Stimulated activated CD4-positive, alpha-beta T cell treated with anti-CD3 and anti-CD28 coated beads, Interleukin-12 subunit alpha, Interleukin-12 subunit beta, amount 100 ng/mL, for 24 hours (primary cell): ENCODE results near the gene JMJD7.

Experiments
- DNase-seq, 2 experiments: peaks; one replicate each; pipeline ENCODE4 v3.0.0-alpha.2; 2020; ENCODE audit warnings: low read depth in 2 of 2

The JMJD7 gene

DNA sequence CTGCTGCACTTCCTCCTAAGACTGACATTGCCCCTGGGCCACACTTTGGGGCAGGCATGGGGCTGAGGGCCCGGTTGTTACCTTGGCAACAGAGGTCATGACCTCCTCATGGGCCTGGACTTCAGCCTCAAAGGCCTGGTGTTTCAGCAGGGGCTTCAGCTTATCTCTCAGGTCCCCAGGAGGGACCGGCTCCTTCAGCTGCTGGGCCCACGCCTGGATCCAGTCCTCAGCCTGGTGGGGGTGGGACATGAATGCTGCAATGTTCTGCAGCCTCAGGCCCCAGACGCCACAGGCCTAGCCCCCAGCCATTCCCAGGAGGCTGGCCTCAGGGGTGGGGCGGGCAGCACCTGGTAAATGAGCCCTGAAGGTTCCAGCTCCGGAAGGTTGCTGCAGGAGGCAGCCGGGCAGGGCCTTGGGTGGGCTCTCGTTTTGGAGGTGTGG, 38.4 kb downstream of the JMJD7 start:
- DNase-seq, result no peak

DNA sequence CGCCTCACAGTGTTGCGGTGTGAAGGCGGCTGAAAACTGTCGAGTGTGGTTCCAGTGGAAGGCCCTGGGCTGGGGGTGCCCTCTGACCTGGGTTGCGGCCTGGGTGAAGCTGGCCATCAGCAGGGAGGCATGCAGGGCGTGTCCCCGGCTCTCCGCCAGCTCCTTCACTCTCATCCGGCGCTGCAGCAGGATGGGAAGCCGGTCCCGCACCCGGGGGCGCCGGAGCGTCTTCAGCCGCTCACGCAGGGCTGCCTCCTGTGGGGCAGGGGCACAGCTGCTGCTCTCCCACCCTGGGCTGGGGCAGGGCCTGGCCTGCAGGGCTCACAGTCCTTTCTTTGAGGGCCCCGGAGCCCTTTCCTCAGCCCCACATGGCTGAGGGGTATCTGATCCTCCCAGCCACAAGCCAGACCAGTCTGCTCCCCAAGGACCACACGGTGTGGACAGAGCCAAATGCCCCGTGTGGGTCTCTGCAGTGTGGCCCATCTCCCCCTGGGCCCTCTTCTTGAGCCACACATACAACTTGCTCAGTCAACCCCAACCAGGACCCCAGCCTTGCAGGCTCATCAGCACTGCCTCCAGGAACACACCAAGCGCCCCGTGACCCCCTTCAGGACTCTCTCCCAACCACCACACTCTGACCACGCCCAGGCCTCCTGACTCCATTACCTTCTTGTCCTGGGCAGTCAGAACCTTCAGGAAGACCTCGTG, 39.1 kb downstream of the JMJD7 start:
- DNase-seq, result no peak

DNA sequence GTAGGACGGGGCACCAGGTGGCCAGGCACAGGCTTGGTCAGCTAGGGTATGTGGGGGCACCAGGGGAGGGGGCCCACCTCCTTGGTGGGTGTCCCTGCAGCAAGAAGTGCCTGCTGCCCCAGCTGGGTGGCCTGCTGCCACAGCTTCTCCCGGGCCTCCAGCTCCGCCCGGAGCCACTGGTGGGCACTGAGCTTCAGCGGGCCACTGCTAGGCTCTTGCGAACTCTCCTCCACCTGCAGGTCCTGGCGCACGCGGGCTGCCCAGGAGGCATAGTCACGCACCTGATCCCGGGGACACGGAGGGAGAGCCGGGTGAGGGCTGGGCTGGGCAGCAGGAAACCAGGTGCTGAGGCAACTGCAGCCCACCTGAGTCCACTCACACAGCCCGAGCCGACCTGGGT, 40.4 kb downstream of the JMJD7 start:
- DNase-seq, result no peak

DNA sequence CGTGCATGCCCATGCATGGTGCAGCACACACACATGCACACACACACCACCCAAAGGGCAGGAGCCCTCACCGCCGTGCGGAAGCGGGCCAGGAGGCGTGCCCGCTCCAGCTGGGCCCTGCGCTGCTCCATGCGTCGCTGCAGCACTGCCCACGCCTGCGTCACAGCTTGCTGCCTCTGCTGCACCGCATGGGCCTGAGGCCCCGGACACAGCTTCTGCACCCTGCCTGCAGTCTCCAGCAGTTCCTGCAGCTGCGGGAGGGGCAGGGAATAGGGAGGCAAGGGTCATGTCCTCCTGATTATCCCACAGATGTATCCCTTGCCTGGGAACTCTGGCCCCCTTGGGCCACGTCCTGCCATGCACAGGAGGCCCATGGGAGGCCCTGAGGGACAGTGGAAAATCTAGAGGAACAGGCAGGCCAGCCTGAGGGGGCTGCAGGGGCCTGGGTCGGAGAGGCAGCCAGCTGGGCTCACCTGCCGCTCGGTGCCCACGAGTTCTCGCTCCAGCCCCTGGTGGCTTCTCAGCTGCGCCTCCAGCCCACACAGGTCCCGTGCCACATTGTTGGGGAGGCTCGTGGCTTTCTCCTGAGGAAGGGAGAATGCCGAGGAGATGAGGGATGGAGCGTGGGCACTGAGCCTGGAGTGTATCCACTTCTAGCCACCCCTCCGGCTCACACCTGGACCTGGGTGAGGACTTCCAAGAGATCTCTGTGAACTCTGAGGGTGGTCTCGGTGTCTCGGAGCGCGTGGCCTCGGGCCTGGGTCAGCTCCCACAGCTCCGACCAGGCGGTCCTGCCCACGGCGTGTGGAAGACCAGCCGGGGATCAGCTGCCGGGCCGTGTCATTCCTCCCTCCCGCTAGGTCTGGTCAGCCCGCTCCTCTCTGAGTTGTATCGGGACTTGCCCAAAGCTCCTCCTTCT, 42.1 kb downstream of the JMJD7 start:
- no peak for DNase-seq

DNA sequence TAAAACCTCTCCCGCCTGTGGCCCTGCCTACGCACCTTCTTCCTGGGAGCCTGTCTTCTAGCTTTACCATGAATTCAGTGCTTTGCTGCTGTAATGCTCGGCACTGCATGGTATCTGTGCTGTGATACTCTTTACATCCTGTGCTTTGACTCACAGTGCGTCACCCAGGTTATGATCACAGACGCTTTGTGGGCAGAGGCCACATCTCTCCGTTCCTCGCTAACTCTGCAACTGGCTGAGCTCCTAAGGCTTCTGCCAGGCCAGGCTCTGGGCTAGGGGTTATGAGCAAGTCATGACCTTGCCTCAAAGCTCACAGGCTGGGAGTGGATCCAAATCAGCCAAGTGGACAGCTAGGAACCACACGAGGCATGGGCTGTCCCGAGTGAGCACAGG, 42.8 kb downstream of the JMJD7 start:
- peak; percentile 41 to 49 for DNase-seq

DNA sequence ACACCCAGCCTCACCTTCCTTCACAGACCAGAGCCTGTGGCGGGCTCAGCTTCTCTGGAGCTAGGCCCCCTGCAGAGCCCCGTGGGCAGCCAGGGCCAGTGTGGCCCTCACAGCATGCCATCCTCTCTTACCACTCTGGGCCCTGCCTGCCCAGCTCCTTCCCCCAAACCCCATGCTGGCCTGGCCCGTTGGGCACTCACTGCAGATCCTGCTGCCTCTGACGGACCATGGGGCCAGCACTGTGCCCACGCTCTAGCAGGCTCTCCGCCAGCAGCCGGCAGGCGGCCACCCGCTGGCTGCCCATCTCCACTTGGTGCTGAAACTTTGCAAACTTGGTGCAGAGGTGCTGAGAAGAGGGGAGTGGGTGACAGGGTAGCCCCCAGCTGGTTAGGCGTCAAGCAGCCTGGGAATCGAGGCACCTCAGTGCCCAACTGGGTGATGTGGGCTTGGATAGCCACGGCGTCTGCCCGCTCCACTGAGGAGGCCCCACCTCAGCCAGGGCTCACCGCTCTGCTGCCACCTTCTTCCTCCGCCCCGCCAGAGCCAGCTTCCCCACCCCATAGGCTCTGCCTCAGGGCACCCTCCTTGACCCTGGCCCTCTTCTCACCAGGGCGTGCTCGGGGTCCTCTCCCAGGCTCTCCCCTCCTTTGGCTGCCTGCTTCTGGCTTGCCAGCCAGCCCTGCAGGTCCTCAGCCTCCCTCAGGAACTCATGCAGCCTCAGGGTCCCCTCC, 43.4 kb downstream of the JMJD7 start:
- DNase-seq, result no peak

DNA sequence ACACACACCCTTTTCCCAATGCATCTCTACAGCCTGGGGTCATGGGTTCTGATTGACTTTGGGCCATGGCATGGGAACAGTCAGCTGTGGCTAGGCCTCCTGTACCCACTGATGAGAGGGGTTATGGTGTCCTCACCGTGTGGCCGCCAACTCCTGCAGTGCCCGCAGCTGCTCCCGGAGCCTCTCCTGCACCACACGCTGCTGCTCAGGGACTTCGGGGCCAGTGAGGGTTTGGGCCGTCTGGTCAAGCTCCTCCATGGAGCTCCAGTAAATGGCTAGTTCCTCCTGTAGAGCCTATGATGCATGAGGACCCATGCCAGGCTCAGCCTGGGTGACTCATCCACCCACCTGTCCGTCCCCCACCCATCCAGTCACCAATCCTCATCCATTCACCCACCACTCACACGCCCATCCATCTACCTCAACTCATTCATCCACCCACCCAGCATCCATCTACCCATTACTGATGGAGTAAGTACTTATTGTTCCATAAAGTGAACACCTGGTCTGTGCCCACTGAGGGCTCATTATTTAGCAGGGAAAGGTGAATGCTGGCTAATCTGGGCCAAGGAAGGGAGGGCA, 44.4 kb downstream of the JMJD7 start:
- no peak for DNase-seq

DNA sequence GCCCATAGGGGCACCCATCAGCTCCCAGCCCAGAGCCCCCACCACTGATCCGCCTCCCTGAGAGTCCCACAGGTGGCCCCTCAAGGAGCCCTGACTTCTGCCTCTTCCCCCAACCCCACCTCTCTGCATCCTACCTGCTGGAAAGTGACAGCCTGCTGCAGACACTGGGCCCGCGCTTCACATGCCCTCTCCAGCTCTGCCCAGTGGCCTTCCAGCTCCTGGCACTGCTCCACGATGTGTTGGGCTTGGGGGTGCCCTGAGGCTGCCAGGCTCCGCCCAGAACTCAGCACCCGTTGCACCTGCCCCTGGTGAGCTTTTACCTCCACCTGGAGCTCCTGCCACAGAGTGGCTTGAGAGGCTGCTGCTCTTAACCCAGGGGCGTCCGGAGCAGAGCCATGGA, 45.8 kb downstream of the JMJD7 start:
- DNase-seq, result no peak

DNA sequence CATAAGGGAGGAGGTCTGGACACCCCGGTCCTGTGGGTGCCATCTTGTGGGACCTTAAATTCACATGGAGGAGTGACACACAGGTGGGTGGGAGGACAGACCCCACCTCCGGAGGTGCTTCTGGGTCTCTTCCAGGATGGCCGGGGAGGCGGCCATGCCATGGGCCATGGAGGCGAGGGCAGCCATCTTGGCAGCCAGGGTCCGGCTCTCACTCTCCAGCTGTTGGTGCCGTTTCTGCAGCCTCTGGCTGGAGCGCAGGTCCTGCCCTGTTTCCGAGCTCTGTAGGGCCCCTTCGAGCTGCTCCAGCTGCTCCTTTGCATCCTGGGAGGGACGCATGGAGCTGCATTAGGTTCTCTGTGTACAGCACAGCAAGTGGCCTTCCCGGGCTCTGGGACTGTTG, 46.8 kb downstream of the JMJD7 start:
- no peak for DNase-seq

DNA sequence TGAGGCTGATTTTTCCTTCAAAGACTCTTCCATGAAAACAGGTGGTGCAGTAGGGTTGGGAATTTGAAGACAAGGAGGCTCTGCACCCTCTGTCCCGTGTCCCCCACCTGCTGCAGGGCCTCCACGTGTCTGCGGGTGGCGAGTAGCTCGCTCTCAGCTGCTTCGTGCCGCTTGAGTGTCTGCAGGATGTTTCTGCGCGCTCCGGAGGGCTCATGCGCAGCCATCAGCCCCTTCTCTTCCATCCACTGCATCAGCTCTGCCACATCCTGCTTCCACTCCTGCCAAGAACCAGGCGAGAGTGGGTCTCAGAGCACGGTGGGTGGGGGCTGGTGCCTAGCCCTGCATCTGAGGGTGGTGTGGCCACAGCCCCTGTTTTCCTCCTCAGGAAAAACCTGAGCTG, 48.1 kb downstream of the JMJD7 start:
- no peak for DNase-seq

DNA sequence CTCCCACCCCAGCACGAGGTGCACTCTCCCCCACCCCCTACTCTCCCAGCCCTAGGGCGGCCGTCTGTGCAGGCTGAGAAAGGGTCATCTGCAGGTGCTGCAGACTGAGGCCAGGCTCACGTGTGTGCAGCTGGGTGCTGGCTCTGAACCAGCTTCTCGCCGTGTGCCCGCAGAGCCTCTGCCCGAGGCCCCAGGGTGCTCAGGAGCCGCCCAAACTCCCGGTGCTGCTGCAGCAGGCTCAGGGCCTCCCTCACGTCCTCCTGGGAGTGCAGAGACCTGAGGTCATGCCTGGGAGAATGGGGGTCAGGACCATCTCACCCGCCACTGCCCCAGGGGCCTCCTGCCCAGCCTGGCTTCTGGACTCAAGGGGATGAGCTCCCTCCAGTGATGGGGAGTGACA, 48.8 kb downstream of the JMJD7 start:
- no peak for DNase-seq

DNA sequence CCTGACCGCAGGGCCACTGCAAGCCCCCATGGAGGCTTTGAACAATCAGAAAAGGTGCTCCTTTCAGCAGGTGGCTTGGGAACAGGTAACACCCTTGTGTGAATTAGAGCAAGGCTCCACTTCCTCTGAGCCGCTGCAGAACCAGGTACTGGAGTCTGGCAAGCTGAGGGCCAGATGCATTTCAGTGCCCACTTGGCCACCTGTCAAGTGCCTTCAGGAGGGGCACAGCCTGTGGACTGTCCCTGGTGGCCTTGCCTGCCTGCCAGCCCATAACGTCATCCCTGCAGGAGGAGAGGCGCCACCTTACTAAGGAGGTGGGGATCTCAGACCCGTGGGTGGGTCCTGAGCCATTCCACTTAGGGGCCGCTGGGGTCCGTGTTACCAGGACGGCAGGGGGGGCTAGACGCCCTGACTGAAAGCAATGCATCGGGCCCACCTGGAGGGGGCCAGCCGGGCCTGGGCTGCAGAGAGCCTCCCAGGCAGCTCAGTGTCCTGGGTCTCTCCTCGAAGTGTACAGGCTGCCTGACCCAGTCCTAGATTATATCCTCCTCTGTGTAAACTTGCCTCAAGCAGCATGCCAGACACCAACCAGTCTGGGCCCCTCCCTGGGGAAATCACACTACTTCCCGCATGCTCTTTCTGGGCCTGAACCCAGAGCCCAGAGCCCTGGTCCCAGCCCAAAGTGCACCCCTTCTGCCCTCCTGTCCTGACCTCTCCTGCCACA, 49.9 kb downstream of the JMJD7 start:
- no peak for DNase-seq

DNA sequence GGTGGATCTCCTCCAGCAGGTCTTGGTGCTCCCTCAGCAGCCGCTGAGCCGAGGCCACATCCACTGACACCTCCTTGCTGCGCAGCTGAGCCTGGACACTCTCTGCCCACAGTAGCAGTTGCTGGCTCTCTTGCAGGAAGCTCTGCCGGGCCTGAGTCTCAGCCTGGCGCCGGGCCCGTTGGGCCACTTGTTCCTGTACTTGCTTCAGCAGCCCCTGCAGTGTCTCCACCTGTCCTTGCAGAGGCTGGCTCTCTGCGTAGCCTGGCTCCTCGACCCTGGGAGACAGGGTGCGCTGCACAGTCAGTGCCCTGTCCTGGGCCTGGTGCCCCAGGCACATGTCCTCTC, 50.4 kb downstream of the JMJD7 start:
- no peak for DNase-seq

DNA sequence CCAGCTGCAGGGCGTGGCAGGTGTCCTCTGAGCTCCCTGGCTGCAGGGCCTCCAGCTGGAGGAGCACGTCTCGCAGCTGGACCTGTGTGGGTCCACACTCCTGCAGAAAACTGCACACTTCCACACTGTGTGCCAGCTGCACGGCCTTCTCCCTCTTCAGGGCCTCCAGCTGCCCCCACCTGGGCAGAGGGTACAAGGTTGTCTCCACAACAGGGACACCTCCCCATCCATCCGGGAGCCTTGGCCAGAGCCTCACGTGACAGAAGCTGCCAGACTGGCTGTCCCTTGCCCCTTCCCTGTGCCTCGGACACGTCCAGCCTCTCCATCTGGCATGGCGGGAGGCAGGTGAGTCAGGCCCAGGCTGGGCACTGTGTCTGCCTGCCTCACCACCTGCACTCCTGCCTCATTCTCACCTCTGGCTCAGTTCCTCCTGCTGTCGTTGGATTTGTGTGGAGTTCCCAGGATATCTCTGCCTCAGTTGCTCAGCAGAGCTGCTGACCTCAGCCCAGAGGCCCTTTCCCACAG, 51.5 kb downstream of the JMJD7 start:
- DNase-seq, result no peak

DNA sequence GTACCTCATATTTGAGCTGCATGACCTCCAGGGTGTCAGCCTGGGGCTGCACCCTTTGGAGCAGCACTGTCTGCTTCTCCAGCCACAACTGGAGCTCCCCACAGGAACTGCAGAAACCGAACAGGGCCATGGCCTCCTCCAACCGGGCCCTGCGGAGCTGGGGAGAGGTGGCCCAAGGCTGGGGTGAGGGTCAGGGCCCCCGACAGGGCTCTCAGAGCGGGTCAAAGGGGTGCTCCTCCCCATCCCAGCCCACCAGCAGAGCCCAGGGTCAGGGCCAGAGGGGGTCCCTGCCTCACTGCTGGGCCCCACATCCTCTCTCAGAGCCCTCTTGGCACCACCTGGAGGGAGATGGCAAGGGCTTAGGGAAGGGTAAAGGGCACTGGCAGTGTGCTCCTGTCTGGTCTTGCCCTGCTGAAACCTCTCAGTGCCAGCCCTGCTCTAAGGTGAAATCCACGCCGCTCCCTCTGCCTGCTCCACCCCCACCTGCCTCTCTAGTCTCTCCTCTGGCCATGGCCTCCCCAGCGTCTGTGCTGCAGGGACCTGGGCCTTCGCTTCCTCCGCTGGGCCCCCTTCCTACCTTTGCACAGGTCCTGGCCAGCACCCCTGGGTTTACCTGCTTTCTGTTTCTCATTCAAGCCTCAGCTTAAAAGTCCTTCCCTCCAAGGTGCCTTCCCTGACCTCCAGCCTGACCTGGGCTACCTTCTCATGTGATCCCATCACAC, 52.4 kb downstream of the JMJD7 start:
- no peak for DNase-seq

DNA sequence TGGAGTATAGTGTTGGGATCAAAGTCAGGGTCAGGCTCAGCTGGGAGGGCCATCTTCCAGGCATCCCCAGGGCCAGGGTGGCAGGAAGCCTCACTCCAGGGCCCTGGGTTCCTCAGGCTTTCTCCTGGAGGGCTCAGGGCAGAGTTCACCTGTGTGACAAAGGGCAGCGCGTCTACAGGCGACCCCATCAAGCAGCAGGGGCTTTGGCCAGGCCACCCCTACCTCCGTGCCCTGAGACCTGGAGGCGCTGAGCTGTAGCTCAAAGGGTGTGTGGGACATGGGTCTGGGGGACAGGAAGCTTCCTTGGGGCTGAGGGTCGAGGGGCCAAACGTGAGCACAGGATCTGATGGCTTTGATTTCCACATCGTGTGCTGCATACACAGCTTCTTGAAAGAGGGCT, 53.2 kb downstream of the JMJD7 start:
- DNase-seq, result no peak

DNA sequence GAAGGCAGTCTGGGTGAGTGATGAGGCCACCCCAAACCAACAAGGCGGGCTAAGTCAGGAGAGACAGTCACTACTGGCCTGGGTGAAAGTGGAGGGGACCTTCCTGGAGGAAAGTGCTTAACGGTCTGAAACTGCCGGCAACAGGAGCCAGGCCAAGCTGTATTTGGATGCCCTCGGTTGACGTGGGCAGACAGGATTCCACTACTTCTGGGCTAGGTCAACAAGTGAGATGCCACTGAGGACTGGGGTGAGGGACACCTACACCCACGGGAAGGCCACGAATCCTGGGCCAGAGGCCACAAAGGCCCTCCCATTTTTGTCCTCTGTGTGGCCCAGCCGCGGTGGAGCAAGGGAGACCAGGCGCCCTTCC, 53.6 kb downstream of the JMJD7 start:
- DNase-seq, result no peak

DNA sequence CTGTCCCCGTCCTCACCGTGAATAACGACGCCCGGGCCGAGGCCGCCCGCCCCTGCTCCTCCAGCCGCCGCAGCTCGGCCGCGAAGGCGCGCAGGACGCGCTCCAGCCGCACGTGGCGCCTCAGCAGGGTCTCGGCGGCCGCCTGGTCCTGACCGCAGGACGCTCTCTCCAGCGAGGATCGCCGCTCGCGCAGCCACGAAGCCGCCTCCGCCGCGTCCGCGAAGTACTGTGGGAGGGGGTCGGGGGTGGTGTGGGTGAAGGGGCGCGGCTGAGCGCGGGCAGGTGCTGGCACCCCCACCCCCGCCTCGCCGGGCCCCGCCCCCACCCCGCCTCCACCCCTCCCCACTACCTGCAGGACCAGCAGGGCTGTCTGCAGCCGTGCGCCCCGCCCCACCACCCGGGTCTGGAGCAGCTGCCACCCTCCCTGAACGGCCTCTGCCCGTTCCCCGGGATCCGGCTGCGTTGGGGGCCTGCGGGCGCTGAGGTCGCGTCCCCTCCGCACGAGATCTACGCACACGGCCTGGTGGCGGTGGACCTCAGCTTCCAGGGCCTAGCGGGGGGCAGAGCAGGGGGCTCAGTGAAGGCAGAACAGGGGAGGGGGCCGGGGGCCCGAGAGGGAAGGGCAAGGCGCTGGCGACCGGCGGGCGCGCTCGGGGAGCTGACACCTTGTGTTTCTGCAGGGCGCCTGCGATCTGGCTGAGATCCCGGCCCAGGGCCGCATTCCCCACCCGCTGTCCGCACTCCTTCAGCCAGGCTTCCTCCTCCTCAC, 54.2 kb downstream of the JMJD7 start:
- no peak for DNase-seq

DNA sequence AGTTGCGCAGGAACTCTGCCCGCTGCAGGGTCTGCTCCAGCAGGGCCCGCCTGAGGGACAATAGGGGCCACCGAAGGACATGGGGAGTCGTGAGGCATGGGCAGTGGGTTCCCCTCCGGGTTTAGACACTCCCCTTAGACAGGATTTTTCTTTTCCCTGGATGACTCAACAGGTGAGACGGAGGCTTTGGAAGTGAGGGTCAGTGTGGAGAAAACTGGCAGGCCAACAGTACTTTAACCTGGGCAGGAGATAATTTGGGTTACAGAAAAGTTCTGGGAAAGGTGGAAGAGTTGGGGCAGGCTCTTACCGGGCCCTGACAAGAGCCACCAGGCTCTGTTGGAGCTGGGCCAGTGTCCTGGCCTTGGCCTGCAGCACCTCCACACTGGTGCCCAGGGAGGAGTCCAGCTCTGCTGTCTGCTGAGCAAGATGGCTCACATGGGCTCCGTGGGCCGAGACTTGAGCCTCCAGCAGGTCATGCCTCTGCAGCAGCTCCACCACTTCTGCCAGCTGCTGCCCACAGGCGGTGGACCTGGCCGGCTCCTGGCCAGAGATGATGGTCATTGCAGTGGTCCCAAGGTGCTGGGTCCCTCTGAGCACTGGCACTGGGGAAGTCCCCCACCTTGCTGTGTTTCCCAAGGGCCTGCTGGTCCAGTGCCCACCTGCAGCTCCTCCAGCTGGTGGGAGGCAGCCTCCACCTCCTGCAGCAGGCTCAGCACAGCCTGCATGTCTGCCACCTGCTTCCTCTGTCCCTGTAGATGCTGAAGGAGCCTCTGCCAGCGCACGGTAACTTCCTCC, 55.0 kb downstream of the JMJD7 start:
- no peak for DNase-seq
